Mesothelial cell of epicardium (in vitro differentiated cells): ENCODE data around the gene FUNDC2. TPM values are rescaled to one million over a fixed set of nuclear protein-coding genes. Genes with fewer than 3 reads are reported as not detected.

ENCODE experiments used
- DNase-seq, 2 experiments: peaks; one replicate each; pipeline ENCODE4 v3.0.0; 2021; ENCODE audit warnings: low spot score in 2 of 2; ENCODE audit not compliant: unreplicated experiment in 2 of 2
- H3K27ac Mint-ChIP-seq: 2 replicates; pipeline ENCODE4 v1.8.0; 2021; ENCODE audit warnings: mixed read lengths
- H3K27me3 Mint-ChIP-seq: 2 replicates; pipeline ENCODE4 v1.8.0; 2021; ENCODE audit warnings: low read depth, mixed read lengths
- H3K36me3 Mint-ChIP-seq: 2 replicates; pipeline ENCODE4 v1.8.0; 2021; ENCODE audit warnings: mixed read lengths
- H3K4me1 Mint-ChIP-seq: 2 replicates; pipeline ENCODE4 v1.8.0; 2021; ENCODE audit warnings: mixed read lengths
- H3K4me3 Mint-ChIP-seq: 2 replicates; pipeline ENCODE4 v1.8.0; 2021; ENCODE audit warnings: mild to moderate bottlenecking, moderate library complexity, mixed read lengths
- H3K9me3 Mint-ChIP-seq: 2 replicates; pipeline ENCODE4 v1.8.0; 2021; ENCODE audit warnings: mixed read lengths
- total RNA-seq: library from RNA; stranded (reverse); gene quantifications from 3 replicates; pipeline ENCODE4 v1.2.1, GENCODE V29; 2021
- TF ChIP-seq, protein P1 (sequence below): fragments of 200-600 bp; sonication (generic); IDR thresholded peaks from one replicate; pipeline ENCODE4 v1.5.0; 2021; ENCODE audit warnings: antibody characterized with exemption; ENCODE audit not compliant: unreplicated experiment

Gene FUNDC2
- total RNA-seq, 1 donor from 2014 or later, result 57.9 TPM

DNA sequence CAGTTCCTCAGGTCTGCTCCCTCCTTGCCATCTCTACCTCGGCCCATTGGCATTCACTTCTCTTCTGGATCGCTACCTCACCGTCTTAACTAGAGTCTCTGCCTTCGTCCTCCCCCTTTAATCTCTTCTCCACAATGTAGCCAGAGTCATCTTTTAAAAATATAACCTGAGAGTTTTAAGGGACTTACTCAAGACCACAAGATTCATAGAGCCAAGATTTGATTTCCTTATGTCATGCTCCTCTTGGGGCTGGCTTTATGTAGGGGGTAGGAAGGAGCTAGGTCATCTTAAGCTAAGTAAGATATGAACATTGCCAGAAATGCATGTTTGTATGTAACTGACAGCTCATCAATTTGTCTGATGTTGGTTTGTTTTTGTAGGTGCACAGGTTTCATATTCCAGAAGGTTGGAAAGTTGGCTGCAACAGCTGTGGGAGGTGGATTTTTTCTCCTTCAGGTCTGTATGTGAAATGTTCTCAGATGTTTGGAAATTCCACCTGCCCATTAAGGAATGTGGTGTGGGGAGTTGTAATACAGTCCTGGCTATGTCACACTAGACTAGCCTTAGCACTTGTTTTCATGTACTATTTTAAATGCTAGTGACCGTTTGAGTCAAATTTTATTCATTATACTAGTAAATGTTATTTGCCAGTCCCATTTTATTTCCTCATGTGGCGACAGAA lies 19.6 kb downstream of the FUNDC2 start:
- Mint-ChIP-seq H3K36me3 (peaks cover 9% of the 10 kb centered on the region), H3K27me3 (no peaks in the 10 kb centered on the region)
- no peak for DNase-seq

DNA sequence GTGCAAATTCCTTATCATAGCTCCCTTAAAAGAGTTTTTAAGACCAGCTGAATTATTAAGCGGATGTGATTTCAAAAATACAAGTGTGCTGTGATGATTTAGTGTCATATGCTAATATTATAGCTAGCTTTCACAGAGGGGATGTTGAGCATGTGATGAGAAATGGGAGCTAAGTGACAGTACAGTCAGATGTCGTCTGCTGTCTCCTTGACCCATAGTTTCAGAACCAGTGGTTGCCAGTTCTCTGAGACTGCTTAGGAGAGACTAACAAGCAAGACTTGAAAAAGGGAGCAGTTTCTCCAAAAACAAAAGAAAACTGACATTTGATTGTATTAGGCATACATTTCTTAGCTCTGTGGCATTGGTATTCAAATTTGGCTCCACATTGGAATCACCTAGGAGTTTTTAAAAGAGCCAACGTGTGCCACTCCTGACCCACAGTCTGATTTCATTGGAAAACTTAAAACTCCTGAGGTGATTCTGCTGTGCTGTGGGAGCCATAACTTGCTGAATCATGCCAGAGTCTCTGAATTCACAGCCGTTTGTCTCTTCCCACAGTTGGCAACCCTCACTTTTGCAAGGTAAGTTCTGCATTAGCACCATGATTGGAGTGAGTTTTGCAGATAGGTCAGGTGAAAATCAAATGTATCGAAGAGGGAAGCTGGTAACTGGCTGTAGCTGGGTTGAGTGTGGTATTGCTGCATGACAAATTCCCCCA lies 20.3 kb downstream of the FUNDC2 start:
- H3K36me3 Mint-ChIP-seq, result peaks cover 10% of the 10 kb centered on the region
- TF ChIP-seq, protein P1, sequence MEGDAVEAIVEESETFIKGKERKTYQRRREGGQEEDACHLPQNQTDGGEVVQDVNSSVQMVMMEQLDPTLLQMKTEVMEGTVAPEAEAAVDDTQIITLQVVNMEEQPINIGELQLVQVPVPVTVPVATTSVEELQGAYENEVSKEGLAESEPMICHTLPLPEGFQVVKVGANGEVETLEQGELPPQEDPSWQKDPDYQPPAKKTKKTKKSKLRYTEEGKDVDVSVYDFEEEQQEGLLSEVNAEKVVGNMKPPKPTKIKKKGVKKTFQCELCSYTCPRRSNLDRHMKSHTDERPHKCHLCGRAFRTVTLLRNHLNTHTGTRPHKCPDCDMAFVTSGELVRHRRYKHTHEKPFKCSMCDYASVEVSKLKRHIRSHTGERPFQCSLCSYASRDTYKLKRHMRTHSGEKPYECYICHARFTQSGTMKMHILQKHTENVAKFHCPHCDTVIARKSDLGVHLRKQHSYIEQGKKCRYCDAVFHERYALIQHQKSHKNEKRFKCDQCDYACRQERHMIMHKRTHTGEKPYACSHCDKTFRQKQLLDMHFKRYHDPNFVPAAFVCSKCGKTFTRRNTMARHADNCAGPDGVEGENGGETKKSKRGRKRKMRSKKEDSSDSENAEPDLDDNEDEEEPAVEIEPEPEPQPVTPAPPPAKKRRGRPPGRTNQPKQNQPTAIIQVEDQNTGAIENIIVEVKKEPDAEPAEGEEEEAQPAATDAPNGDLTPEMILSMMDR, result no peak
- H3K27ac Mint-ChIP-seq, result no peak overlapping the region
- H3K9me3 Mint-ChIP-seq, result peaks cover 35% of the 10 kb centered on the region
- no peaks in the 10 kb centered on the region for H3K27me3 Mint-ChIP-seq
- no peak for DNase-seq
- H3K4me3 Mint-ChIP-seq, result no peak overlapping the region
- H3K4me1 Mint-ChIP-seq, result no peaks in the 10 kb centered on the region

More for the DNA sequence above, 19.6 kb downstream of the FUNDC2 start:
- no peaks in the 10 kb centered on the region for H3K4me1 Mint-ChIP-seq
- TF ChIP-seq, protein P1, result no peak
- no peak overlapping the region for H3K27ac Mint-ChIP-seq
- H3K9me3 Mint-ChIP-seq, result peaks cover 29% of the 10 kb centered on the region
- no peak overlapping the region for H3K4me3 Mint-ChIP-seq

DNA sequence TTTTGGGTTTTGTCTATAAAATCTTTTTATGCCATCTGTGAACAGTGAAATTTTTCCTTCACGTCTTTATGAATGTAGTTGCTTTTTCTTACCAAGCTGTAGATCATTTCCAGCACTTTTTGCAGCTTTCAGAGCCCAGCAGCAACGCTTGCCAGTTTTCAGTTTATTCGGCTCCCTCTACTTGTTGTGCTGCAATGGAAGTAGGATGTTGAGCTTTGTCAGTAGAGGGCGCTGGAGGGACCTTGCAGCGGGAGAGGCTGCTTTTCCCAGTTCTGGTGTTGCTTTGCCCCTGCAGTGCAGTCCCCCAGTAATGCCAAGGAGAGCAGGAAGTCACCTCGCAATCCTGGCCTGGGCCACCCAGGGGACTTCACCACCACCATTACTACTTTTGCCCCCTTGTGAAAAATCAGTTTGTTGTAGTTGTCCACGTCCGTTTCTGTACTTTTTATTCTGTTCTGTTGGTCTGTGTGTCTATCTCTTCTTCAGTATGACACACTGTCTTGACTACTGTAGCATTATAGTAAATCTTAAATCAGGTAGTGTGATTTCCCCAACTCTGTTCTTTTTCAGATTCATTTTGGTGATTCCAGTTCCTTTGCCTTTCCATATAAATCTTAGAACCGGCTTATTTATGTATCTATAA lies 22.5 kb downstream of the FUNDC2 start:
- Mint-ChIP-seq H3K27me3 (no peaks in the 10 kb centered on the region), H3K36me3 (peaks cover 6% of the 10 kb centered on the region), H3K4me3 (no peak overlapping the region), H3K27ac (no peak overlapping the region), H3K4me1 (no peaks in the 10 kb centered on the region), H3K9me3 (peaks cover 23% of the 10 kb centered on the region)
- TF ChIP-seq, protein P1, result peak; percentile 25
- no peak for DNase-seq

DNA sequence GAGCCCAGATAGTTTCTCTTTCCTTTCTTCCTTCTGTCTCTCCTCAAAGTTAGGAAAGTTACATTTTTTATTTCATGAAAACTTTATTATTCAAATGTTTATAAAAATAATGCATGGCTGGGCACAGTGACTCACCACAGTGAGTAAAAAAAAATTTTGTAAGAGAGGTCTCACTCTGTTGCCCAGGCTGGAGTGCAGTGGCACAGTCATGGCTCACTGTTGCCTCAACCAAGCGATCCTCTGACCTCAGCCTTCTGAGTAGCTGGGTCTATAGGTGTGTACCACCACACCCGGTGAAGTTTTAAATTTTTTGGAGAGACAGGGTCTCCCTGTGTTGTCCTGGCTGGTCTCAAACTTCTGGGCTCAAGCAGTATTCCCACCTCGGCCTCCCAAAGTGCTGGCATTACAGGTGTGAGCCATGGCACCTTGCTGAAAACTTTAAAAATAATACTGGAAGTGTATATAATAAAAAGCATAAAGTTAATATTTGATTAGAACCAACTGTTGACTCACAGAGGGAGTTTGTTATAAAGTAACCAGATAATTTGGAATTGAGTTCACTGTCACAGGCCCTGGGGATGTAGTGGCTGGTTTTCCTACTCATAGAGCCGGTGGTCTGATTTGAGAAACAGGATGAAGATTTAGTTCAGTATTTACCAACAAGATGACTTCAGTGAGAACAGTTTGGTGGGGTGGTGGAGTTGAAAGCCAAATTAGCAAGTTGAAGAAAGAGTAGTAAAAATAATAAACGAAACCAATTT lies 26.3 kb downstream of the FUNDC2 start:
- no peak overlapping the region for H3K4me3 Mint-ChIP-seq
- no peaks in the 10 kb centered on the region for H3K4me1 Mint-ChIP-seq
- peaks cover 16% of the 10 kb centered on the region for H3K9me3 Mint-ChIP-seq
- TF ChIP-seq, protein P1, result no peak
- H3K27me3 Mint-ChIP-seq, result no peaks in the 10 kb centered on the region
- no peak for DNase-seq
- H3K27ac Mint-ChIP-seq, result no peak overlapping the region
- H3K36me3 Mint-ChIP-seq, result peaks cover 8% of the 10 kb centered on the region

DNA sequence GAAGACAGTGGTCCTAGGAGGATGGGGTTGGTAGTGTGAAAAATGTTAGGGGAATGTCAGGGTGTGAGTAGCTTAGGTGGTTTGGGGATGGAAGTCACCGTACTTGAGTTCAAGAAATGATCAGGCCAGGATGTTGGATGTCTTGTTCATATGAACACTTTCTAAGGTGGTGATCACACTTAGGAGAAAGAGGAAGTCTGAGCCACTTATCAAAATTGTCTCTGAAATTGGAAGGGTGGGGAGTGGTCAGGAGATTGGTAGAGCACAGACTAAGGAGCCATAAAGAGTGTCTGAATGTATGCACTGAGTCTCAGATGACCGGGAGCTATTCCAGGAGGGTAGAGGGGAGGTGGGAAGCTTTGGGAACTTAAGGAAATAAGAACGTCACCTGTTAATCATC lies 27.0 kb downstream of the FUNDC2 start:
- TF ChIP-seq, protein P1, result no peak
- H3K27me3 Mint-ChIP-seq, result no peaks in the 10 kb centered on the region
- peaks cover 16% of the 10 kb centered on the region for H3K9me3 Mint-ChIP-seq

More for the DNA sequence above, 27.0 kb downstream of the FUNDC2 start:
- Mint-ChIP-seq H3K4me3 (no peak overlapping the region), H3K4me1 (no peaks in the 10 kb centered on the region), H3K36me3 (peaks cover 8% of the 10 kb centered on the region), H3K27ac (no peak overlapping the region)
- DNase-seq, result no peak
